HG02840 (cell line): ENCODE results near the gene TMEM200C.
"Not testable (repeated sequence)": the region's sequence is repeated elsewhere in the genome, so short reads cannot be mapped to it uniquely, and the experiment has no call there.

Experiments used
- ATAC-seq: cut with Tn5 transposase; IDR thresholded peaks from one replicate; pipeline ENCODE4 v1.9.1; 2021; ENCODE audit warnings: mild to moderate bottlenecking, moderate library complexity, moderate number of reproducible peaks; ENCODE audit not compliant: unreplicated experiment, low FRiP score

TMEM200C gene

GRCh38 chr18:5892823-5893431 lies 2.4 kb downstream of the TMEM200C start:
- no peak for ATAC-seq

- ATAC-seq, result no peak
These were observed 3.5 kb downstream of the TMEM200C start for GRCh38 chr18:5891854-5892215.

DNA sequence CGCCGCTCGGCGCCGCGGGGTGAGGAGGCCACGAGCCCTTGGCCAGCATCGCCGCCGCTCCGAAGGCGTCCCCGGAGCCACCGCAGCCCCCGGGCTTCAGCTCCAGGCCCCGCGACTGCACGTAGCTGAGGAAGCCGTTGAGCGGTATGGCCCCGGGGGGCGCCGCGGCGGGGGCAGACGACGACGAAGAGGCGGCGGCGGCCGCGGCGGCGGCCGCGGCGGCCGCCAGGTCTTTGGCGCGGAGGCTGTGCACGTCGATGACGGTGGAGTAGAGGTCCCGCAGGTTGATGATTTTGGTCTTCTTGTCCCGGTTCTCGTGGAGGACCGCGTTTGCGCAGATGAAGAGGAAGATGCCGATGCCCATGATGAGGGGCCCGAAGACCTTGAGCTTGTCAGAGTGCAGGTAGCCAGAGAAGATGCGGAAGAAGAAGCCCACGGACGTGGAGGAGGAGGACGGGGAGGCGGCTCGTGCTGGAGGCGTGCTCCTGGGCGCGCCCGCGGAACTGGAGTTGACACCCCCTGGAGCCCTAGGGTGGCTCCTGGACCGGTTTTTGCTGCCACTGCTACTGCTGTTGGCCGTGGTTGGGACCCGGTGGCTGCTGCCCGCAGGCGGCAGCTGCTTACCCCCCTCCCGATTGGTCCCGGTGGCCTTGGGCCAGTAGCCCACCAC lies 4.0 kb downstream of the TMEM200C start:
- ATAC-seq, result no peak

DNA sequence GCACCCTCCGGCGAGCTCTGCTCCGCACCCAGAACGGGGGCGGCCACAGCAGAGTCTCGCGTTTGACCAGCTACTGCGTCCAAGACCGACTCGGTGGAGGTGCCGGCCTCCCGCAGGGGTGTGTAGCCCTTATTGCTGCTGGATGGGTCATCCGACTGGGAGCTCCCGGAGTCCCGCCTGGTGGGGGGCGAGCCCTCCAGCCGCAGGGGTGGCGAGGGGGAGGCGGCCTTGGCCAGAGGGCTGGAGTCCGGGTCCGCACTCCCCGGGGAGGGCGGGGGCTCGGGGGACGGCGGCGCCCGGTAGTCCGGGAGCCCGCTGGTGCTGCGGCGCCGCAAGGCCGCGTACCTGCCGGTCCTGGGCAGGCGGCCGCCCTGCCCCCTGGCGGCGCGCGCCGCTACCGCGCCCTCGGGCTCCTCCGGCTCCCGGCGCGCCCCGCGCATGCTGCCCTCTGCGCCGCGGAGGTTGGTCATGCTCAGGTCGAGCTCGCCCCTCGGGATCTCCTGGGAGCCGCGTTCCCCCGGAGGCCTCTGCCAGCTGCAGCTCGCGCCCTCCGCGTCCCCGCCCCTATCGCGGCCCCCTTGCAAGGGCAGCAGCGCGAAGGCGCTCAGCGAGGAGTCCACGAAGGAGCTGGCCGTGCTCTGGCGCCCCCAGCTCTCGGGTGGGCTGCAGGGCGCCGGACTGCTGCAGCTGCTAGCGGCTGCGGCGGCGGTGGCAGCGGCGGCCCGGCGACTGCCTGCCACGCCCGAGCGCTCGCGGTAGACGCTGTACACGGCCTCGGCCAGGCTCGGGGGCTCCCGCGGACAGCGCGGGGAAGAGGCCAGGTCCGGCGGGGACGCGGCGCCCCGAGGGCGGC lies 4.8 kb downstream of the TMEM200C start:
- ATAC-seq, result no peak

DNA sequence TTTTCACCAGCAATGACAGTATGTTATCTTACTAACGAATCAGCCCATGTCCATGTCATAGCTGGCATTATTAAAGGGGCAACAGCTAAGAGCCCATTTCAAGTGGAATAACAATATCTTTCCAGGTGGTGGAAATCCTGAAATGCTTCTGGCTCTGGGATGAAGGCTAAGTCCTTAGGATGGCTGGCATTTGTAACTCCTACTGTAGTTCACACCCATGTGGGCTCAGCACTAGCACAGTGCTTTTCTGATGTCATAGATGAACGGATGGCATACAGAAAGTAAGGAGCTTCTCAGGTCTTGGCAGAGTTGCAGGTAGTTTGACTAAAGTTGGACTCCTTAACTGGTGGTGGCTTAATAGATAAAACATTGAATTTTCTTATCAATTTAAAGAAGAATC lies 10.0 kb downstream of the TMEM200C start:
- no peak for ATAC-seq

DNA sequence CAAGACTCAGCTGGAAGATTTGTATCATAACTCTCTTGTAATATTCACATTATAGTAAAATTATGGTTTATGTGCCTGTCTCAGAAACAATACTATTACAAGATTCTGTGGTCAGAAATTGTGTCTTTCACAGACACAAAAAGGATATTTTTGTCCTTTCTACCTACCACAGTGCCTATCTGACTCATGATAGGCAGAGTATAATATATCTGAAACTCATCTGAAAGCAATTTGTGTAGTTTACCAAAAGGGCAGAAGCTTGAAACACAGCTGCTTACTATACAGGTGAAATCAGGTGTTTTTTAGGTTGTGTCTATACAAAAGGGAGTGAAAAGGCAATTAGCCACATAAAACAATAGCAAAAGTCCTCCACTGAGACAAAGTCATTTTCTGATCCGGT lies 10.9 kb downstream of the TMEM200C start:
- ATAC-seq, result no peak

DNA sequence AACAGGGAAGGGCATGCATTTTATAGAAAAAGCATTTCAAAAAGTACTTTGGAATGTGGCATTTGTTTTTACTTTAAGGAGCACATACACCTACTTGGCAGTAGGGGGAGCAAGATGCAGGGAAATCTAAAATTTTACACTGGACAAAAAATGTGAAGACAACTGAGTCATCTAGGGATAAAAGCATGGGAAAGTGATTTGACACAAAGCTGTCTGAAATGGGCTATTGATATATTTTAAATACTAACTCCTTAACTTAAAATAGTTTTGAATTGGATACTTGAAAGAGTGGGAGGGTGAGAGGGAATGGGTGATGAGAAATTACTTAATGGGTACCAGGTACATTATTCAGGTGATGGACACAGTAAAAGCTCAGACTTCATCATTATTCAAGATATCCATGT lies 15.8 kb downstream of the TMEM200C start:
- ATAC-seq, result no peak

GRCh38 chr18:5876891-5877290 lies 18.4 kb downstream of the TMEM200C start:
- no peak for ATAC-seq

DNA sequence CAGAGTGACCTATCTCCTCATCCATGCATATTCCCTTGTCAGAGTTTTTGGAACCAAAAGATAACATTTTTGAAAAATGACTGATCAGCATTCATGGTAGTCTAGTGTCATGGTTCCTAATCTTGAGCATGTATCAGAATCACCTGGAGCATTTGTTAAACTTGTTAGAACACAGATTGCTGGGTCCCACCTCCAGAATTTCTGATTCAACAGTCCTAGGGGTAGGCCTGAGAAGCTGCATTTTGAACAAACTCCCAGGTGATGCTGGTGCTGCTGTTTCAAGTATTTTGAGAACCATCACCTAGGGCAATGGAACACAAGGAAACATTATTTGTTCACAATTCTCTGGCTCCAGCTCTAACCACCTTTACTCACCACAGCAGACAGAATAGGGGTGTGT lies 21.0 kb downstream of the TMEM200C start:
- no peak for ATAC-seq

DNA sequence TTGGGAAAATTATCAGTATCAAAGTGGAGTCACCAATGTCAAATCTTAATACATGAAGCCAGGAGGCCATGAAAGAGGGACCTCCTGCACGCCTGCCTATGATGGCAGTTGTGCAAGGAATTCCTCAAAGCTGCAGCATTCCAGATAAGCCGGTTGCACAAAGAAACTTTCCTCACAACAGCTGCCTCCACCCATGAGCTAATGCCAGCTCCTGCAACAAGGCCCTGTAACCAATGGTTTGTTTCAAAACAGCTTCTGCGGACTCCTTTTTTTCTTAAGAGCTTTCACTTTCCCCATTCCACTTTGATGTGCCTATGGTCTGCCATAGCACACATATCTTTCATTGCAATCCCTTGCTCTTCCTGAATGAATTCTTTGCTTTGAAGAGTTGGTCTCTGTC lies 22.4 kb downstream of the TMEM200C start:
- no peak for ATAC-seq

GRCh38 chr18:5871426-5871825 lies 23.9 kb downstream of the TMEM200C start:
- ATAC-seq, result no peak

DNA sequence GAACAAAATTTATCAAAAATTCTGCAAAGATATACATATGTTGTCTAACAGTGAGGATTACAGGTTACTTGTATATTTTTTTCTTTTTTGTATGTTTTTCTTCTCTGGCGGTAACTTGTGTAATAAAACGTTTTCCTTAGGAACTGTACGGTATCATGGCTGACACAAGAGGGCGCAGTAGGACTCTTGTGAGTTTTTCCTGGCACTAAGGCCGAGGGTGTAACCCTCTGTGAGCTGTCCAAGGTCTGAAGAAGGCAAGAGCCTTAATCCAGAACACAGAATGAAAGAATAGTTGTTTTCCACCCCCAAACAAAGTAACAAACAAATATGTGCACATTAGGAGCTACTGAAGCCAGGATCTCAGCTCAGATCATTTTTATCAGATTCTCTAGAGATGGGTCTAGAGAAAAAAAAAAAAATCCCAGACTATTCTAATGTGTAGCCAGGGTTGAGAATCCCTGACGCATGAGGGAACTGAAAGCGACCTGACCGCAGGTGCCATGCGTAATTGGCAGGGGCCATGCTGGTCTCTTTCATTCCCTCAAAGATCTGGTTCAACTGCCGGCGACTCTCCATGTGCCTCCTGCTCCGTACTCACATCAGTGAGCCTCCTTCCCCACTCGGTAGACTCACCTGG lies 27.0 kb downstream of the TMEM200C start:
- peak; percentile 58 for ATAC-seq

GRCh38 chr18:5865521-5865920 lies 29.8 kb downstream of the TMEM200C start:
- no peak for ATAC-seq

DNA sequence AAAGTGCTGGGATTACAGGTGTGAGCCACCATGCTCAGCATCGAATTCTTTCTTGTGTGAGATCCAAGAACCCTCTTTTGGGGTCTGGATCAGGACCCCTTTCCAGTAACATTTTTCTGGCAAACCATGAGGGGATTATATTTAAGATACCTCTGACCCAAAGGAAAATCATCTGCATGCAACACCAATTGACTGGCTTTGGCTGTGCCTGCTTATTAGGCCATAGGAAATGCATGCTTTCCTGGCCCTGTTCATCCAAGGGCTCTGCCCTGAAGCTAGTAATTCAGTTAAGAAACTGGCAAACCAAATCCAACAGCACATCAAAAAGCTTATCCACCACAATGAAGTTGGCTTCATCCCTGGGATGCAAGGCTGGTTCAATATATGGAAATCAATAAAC lies 33.2 kb downstream of the TMEM200C start:
- not testable (repeated sequence) for ATAC-seq

DNA sequence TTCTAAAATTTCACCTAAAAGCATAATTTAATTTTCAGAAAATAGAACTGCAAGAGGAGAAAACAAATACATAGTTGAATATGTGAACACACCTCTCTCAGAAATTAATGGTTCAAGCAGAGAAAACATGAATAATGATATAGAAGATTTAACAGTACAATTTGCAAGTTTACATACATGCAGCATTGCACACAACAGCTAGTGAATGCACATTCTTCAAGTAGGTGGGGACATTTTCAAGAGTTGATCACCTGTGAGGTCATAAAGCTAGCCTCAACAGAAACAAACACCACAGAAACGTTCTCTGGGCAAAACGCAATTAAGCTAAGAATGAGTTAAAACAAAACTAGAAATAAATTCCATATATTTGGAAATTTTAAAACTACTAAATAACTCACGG lies 38.1 kb downstream of the TMEM200C start:
- no peak for ATAC-seq

- no peak for ATAC-seq
These were observed 42.1 kb downstream of the TMEM200C start for GRCh38 chr18:5853253-5853652.

GRCh38 chr18:5851998-5852397 lies 43.3 kb downstream of the TMEM200C start:
- ATAC-seq, result no peak

GRCh38 chr18:5842653-5843052 lies 52.7 kb downstream of the TMEM200C start:
- no peak for ATAC-seq

DNA sequence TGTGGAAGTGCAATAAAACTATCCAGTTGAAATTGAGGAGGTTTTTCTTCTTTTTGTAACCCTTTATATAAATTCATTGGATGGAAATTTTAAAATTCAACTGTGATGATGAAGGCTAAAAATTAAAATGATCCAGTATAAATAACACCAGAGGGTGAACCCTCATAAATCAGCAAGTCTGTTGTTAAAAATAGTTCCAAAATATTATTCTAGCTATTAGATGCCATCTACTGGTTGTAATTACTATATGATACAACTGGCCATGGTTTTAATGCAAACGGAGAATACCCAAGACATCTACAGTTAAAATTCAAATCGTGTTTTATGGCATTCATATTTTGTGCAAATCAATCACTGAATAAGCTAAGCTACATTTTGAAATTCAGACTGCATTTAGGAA lies 53.8 kb downstream of the TMEM200C start:
- no peak for ATAC-seq

DNA sequence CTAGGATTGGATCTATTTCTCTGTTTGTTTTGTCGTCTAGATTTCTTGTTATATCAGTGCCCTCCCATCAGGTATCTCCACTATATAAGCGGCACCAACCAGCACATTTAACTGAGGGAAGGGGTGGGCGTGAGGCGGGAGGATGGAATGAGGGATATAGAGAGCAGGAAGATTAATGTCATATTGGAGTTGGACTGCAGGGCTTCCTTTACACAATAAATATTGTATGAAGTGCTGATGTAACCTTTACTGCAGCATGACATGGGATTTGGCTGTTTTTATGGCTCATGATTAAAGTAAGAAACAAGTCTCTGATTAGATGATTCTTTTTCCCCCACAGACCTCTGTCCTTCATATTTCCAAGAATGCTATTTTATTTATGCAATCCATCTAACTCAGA lies 54.8 kb downstream of the TMEM200C start:
- no peak for ATAC-seq

DNA sequence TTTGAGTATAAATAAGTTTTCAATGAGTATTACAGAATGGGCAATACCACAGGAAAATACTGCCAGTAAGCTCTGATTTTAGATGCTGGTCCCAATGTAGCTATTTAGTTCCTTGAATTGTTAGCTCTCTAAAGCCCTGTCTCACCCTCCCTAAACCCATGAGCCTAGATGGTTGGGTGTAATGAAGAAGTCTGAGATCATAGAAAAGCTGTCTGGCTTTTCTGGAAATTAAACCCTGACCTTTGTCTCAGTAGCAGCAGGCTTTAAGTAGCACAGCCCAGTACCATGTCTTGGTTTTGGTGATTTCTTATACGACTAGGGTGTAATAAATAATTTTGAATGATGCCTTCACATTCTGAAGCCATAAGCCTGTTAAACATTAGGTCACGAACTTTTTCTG lies 55.3 kb downstream of the TMEM200C start:
- ATAC-seq, result no peak
